Measurements from ENCODE around the gene PCP4L1.
"Not testable (repeated sequence)": the region's sequence is repeated elsewhere in the genome, so short reads cannot be mapped to it uniquely, and the experiment has no call there.

GRCh38 chr1:161224695-161225087 lies 33.9 kb upstream of the PCP4L1 start:
- not testable (repeated sequence) for TF ChIP-seq TAF1 (IDR thresholded peaks at IDR 0.05; ENCODE audit: low read depth, low read length); POLR2A (IDR thresholded peaks at IDR 0.05; ENCODE audit: low read depth, low read length); POLR2AphosphoS5 (IDR thresholded peaks at IDR 0.05; ENCODE audit: low read depth, low read length); SPI1 (IDR thresholded peaks at IDR 0.05; ENCODE audit: low read depth, low read length); PAX5 (IDR thresholded peaks at IDR 0.05; ENCODE audit: insufficient read depth, low read length, severe bottlenecking)

All from GM12891 (cell line).